GM12801 (cell line): Measurements from ENCODE around the gene ZAR1L.

Experiments used
- CTCF ChIP-seq: IDR thresholded peaks from one replicate; pipeline ENCODE4 v1.5.1; 2011; ENCODE audit warnings: control low read depth; ENCODE audit not compliant: insufficient read length; ENCODE audit errors: extremely low read depth

The ZAR1L gene

GRCh38 chr13:32262165-32262564, 53.0 kb downstream of the ZAR1L start:
- TF ChIP-seq CTCF: no peak

GRCh38 chr13:32261567-32261966, 53.6 kb downstream of the ZAR1L start:
- no peak for TF ChIP-seq CTCF

GRCh38 chr13:32259116-32259515, 56.0 kb downstream of the ZAR1L start:
- no peak for TF ChIP-seq CTCF

GRCh38 chr13:32257649-32258048, 57.5 kb downstream of the ZAR1L start:
- no peak for TF ChIP-seq CTCF

- TF ChIP-seq CTCF: no peak
Measured at GRCh38 chr13:32256243-32256642, 58.9 kb downstream of the ZAR1L start.

- TF ChIP-seq CTCF: no peak
Measured at GRCh38 chr13:32255724-32256109, 59.4 kb downstream of the ZAR1L start.

GRCh38 chr13:32254916-32255723, 60.0 kb downstream of the ZAR1L start:
- TF ChIP-seq CTCF: no peak
